Upper lobe of left lung (tissue), 6 donors: ENCODE data around the gene ZNF600. TPM values are rescaled to one million over a fixed set of nuclear protein-coding genes. Genes with fewer than 3 reads are reported as not detected.
A peak's percentile ranks its signal among the peaks of the same experiment; 100 is the strongest.
"Not testable (repeated sequence)": the region's sequence is repeated elsewhere in the genome, so short reads cannot be mapped to it uniquely, and the experiment has no call there.

ENCODE experiments used
- ATAC-seq, 2 donors: fragments of 200-7000 bp; cut with Tn5 transposase; one replicate each; pipeline ENCODE4 v1.9.1; 2022; ENCODE audit warnings: mild to moderate bottlenecking in 2 of 2, moderate library complexity in 2 of 2; ENCODE audit not compliant: low FRiP score in 2 of 2
- DNase-seq, 2 donors: peaks; one replicate each; pipeline ENCODE4 v3.0.0-alpha.2; 2019 to 2020
- H3K27ac ChIP-seq, 4 donors: fragments of 200-600 bp; sonication (generic); one replicate each; pipeline ENCODE4 v1.5.1; 2016 to 2019
- H3K27me3 ChIP-seq, 4 donors: fragments of 200-600 bp; sonication (generic); one replicate each; pipeline ENCODE4 v1.5.1; 2017 to 2019
- H3K36me3 ChIP-seq, 4 donors: fragments of 200-600 bp; sonication (generic); one replicate each; pipeline ENCODE4 v1.5.1; 2016 to 2019
- H3K4me1 ChIP-seq, 4 donors: fragments of 200-600 bp; sonication (generic); one replicate each; pipeline ENCODE4 v1.5.1; 2018 to 2019
- H3K4me3 ChIP-seq, 4 donors: fragments of 200-600 bp; sonication (generic); one replicate each; pipeline ENCODE4 v1.5.1; 2017 to 2019; ENCODE audit warnings: mild to moderate bottlenecking in 2 of 4, moderate library complexity in 1 of 4
- H3K9me3 ChIP-seq, 4 donors: fragments of 200-600 bp; sonication (generic); one replicate each; pipeline ENCODE4 v1.5.1; 2018 to 2019
- EP300 ChIP-seq, 4 donors: sonication (generic); formaldehyde crosslinking; IDR thresholded peaks; one replicate each; pipeline ENCODE4 v1.5.1; 2017; ENCODE audit warnings: antibody characterized with exemption in 4 of 4, control low read depth in 2 of 4
- POLR2A ChIP-seq, 4 donors: fragments of 450-650 bp; IDR thresholded peaks; one replicate each; pipeline ENCODE4 v1.5.1; 2016 to 2017; ENCODE audit warnings: antibody characterized with exemption in 4 of 4, mild to moderate bottlenecking in 2 of 4
- POLR2AphosphoS5 ChIP-seq, 2 donors: sonication (generic); formaldehyde crosslinking; IDR thresholded peaks; one replicate each; pipeline ENCODE4 v1.5.1; 2017; ENCODE audit warnings: antibody characterized with exemption in 2 of 2
- WGBS, 2 donors: methylation state at CpG; one replicate each; pipeline ENCODE4 v1.1.5; 2017 to 2018; 5-methylcytosine and 5-hydroxymethylcytosine counted together
- total RNA-seq, 6 donors: library from RNA; depleted of rRNA in 4 of 6; stranded (reverse); fragments of >200 nt in 4 of 6; gene quantifications; one replicate each; pipeline versions ENCODE4 v1.1.0 to v1.2.1, GENCODE V29; 2016 to 2021
- TF ChIP-seq, protein P1 (sequence below), 6 experiments: fragments of 450-650 bp in 4 of 6; fragments of 200-600 bp in 2 of 6; sonication (generic) in 2 of 6; IDR thresholded peaks; one replicate each; pipeline ENCODE4 v1.5.1; 2016 to 2019; ENCODE audit warnings: antibody characterized with exemption in 6 of 6
- donor health status: DM: no; HTN: no; CAD: no; lungs with moderate emphysema.
- donor health status: DM: no; HTN: yes; CAD: no; lungs with severe emphysema.

Gene ZNF600
- total RNA-seq, 6 donors from 2014 or later = 9.4 to 68.1 (median 11.1) TPM

DNA sequence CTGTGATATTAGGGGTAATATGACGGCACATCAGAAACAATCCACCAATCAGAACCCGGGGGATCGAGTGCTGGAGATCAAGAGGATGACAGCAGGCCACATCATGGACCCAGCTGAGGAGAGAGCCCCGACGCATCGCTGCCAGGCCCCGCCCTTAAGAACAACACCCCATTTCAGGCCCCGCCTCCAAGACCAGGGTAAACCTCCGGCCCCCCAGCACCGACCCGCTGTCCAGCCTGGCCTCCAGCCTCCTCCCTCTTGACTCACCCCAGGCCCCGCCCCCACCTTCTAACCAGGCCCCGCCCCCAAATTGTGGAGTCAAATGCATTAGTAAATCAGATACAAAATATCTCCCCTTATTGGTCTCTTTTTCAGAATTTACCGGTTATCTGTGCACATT is 47.0 kb downstream of the ZNF600 start:
- Histone ChIP-seq H3K27me3 (no peaks in the 10 kb centered on the region), H3K36me3 (no peaks in the 10 kb centered on the region), H3K4me3 (no peak overlapping the region), H3K4me1 (peaks cover 0 to 14% (median 10%) of the 10 kb centered on the region in 4 donors), H3K27ac (no peak overlapping the region), H3K9me3 (no peaks in the 10 kb centered on the region)
- DNase-seq (peak in 1 of 2 donors; percentile 33), ATAC-seq (no peak)
- no peak for TF ChIP-seq POLR2A (IDR thresholded peaks at IDR 0.05)
- TF ChIP-seq EP300 (IDR thresholded peaks at IDR 0.05) = no peak
- no peak for TF ChIP-seq POLR2AphosphoS5 (IDR thresholded peaks at IDR 0.05)
- TF ChIP-seq, protein P1, sequence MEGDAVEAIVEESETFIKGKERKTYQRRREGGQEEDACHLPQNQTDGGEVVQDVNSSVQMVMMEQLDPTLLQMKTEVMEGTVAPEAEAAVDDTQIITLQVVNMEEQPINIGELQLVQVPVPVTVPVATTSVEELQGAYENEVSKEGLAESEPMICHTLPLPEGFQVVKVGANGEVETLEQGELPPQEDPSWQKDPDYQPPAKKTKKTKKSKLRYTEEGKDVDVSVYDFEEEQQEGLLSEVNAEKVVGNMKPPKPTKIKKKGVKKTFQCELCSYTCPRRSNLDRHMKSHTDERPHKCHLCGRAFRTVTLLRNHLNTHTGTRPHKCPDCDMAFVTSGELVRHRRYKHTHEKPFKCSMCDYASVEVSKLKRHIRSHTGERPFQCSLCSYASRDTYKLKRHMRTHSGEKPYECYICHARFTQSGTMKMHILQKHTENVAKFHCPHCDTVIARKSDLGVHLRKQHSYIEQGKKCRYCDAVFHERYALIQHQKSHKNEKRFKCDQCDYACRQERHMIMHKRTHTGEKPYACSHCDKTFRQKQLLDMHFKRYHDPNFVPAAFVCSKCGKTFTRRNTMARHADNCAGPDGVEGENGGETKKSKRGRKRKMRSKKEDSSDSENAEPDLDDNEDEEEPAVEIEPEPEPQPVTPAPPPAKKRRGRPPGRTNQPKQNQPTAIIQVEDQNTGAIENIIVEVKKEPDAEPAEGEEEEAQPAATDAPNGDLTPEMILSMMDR (IDR thresholded peaks at IDR 0.05) = no peak
- WGBS, 2 donors = 92 to 94% methylated on average over 14 of the region's 14 CpGs

DNA sequence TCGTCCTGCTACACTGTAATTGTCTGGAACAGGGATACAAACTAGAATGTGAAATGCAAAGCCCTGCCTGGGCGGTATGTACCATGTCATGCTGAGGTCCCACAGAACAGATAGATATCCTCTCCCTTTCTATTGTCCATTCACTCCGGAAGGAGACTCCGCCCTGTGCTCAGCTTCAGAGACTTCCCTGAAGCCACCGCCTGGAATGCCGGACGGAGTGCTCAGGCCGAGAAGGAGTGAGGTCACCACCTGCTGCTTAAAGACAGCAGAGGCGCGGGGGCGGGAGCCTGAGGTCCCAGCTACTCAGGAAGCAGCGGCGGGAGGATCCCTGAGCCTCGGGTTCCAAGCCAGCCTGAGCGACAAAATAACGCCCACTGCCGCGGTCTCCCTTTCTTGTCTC is 50.9 kb downstream of the ZNF600 start:
- ATAC-seq (peak; percentile 67 to 77), DNase-seq (peak; percentile 70 to 89)
- Histone ChIP-seq H3K27me3 (no peaks in the 10 kb centered on the region), H3K4me3 (peak overlapping the region in 3 of 4 donors; percentile 67 to 81 (median 77)), H3K27ac (peak overlapping the region; percentile 89 to 95 (median 90)), H3K36me3 (no peaks in the 10 kb centered on the region), H3K9me3 (no peaks in the 10 kb centered on the region), H3K4me1 (peaks cover 7 to 29% (median 13%) of the 10 kb centered on the region in 4 donors)
- peak; percentile 38 to 63 for TF ChIP-seq POLR2AphosphoS5 (IDR thresholded peaks at IDR 0.05)
- TF ChIP-seq POLR2A (IDR thresholded peaks at IDR 0.05) = peak in 1 of 4 donors; percentile 19
- peak in 2 of 4 donors; percentile 35 to 64 for TF ChIP-seq EP300 (IDR thresholded peaks at IDR 0.05)
- TF ChIP-seq, protein P1 (IDR thresholded peaks at IDR 0.05) = no peak
- WGBS, 2 donors = 36 to 54% methylated on average over 15 to 18 of the region's 18 CpGs

DNA sequence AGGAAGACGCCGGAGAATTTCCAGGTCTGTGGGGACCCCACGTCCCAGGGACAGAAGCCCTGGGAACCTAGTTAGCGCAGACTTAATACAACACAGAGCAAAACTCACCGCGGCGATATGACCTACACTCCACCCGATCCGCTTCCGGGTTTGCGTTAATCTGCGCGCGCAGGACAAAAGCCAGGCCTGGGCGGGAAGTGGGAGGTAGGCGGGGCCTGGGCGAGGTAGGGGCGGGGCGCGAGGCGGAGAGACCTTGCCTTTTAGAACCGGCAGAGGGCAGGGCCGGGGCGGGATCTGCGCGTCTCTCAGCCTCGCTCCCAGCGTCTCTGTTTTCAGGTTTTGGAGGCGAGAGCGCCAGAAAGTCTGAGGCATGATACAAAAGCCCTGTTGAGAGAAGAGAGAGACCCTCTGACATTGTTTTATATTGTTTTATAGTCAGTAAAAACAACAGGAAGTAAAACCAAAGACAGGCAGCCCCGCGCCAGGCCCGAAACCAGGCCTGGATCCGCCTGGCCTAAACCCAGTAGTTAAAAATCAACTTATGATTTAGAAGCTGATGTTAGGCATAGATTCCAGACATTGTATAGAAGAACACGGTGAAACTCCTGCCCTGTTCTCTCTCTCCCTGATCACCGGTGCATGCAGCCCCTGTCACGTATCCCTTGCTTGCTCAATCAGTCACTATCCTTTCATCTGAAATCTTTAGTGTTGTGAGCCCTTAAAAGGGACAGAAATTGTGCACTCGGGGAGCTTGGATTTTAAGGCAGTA is 51.5 kb downstream of the ZNF600 start, which contains the start of gene ZNF611:
ZNF611 (minus strand) TSS at position 152 of the 769 bp plus-strand sequence. CDS start 19,150 bp downstream, outside the sequence.
- Histone ChIP-seq H3K27ac (peak within 1 kb of the TSS; percentile 89 to 95 (median 90)), H3K36me3 (no peaks in the 10 kb centered on the region), H3K4me1 (peaks cover 7 to 29% (median 13%) of the 10 kb centered on the region in 4 donors), H3K27me3 (no peaks in the 10 kb centered on the region), H3K4me3 (peak within 1 kb of the TSS; percentile 42 to 81 (median 72)), H3K9me3 (no peaks in the 10 kb centered on the region)
- peak; percentile 94 for TF ChIP-seq POLR2AphosphoS5 (IDR thresholded peaks at IDR 0.05)
- TF ChIP-seq POLR2A (IDR thresholded peaks at IDR 0.05) = peak in 3 of 4 donors; percentile 81 to 92 (median 83)
- TF ChIP-seq, protein P1 (IDR thresholded peaks at IDR 0.05) = peak; percentile 69 to 92 (median 84)
- TF ChIP-seq EP300 (IDR thresholded peaks at IDR 0.05) = no peak
- peak; percentile 99 for DNase-seq
- WGBS, 2 donors = 8 to 18% methylated on average over 15 to 38 of the region's 38 CpGs
- ATAC-seq = peak; percentile 99 to 100

DNA sequence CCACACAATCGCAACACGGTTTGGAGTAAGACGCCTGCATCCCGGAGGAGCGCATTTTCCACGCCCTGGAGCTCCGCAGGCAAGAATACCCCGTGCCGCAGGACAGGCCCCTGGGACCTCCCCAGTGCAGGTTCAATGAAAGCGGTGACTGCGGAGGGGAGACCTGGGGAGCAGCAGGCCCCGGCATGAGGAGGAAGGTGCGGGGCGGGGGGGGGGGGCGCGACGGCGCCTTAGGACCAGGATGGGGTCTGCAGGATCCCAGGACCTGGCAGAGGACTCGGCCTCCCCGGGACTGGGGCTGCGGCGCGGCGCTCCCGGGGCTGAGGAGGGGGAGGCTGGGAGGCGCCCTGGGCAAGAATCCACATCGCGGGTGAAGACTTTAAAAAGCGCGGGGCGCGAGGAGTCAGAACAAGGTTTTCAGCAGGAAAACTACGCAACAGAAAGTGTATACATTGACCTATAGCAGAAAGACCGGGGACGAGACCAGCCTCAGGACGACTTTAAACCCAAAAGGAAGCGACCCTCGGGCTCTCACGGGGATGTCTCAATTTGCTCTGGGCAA is 52.2 kb downstream of the ZNF600 start:
- TF ChIP-seq EP300 (IDR thresholded peaks at IDR 0.05) = no peak
- no peak for TF ChIP-seq POLR2AphosphoS5 (IDR thresholded peaks at IDR 0.05)
- no peak for TF ChIP-seq POLR2A (IDR thresholded peaks at IDR 0.05)
- TF ChIP-seq, protein P1 (IDR thresholded peaks at IDR 0.05) = no peak
- H3K4me1 ChIP-seq = peaks cover 7 to 29% (median 13%) of the 10 kb centered on the region in 4 donors
- WGBS, 2 donors = 0 to 1% methylated on average over 28 to 33 of the region's 39 CpGs
- ATAC-seq (peak; percentile 37 to 55), DNase-seq (peak in 1 of 2 donors; percentile 86)
- H3K27me3 ChIP-seq = no peaks in the 10 kb centered on the region
- H3K27ac ChIP-seq = peak overlapping the region; percentile 89 to 95 (median 90)
- H3K36me3 ChIP-seq = no peaks in the 10 kb centered on the region
- H3K9me3 ChIP-seq = no peaks in the 10 kb centered on the region
- H3K4me3 ChIP-seq = peak overlapping the region; percentile 42 to 81 (median 72)

DNA sequence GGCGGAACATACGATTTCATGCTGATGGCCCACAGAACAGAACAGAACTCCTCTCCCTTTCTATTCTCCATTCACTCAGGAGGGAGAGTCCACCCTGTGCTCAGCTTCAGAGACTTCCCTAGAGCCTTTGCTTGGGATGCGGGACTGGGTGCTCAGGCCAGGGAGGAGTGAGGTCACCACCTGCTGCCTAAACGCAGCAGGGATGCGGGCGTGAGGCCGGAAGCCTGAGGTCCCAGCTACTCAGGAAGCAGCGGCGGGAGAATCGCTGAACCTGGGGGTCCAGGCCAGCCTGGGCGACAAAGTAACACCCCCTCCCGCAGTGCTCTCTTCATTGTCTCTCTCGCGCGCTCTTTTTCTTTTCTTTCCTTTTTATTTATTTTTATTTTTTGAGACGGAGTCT is 60.5 kb downstream of the ZNF600 start:
- H3K4me3 ChIP-seq, H3K4me1 ChIP-seq, ATAC-seq, H3K9me3 ChIP-seq, H3K27me3 ChIP-seq, H3K27ac ChIP-seq: not testable (repeated sequence)
- peak in 1 of 2 donors; percentile 30 for DNase-seq
- peaks cover 6 to 57% (median 41%) of the 10 kb centered on the region in 4 donors for H3K36me3 ChIP-seq
- 97 to 98% methylated on average over 16 of the region's 16 CpGs for WGBS, 2 donors
